GOT3 (cell line): ENCODE measurements around the gene KIF21A.

Experiments
- DNase-seq: peaks from one replicate; lab custom pipeline; 2025; ENCODE audit warnings: mixed read lengths; lab: John Stamatoyannopoulos, UW

KIF21A gene

GRCh38 chr12:39440101-39440500, 2.8 kb downstream of the KIF21A start:
- DNase-seq: no peak

GRCh38 chr12:39435531-39435930, 7.4 kb downstream of the KIF21A start:
- DNase-seq: no peak

- no peak for DNase-seq
Observed at GRCh38 chr12:39431797-39432196, 11.1 kb downstream of the KIF21A start.

- DNase-seq: no peak
Observed at GRCh38 chr12:39431002-39431796, 11.7 kb downstream of the KIF21A start.

- DNase-seq: no peak
Observed at GRCh38 chr12:39429809-39430208, 13.1 kb downstream of the KIF21A start.

- DNase-seq: no peak
Observed at GRCh38 chr12:39427360-39427808, 15.5 kb downstream of the KIF21A start.

- DNase-seq: no peak
Observed at GRCh38 chr12:39426636-39427240, 16.2 kb downstream of the KIF21A start.

GRCh38 chr12:39420043-39420442, 22.9 kb downstream of the KIF21A start:
- DNase-seq: no peak

GRCh38 chr12:39419471-39419870, 23.4 kb downstream of the KIF21A start:
- no peak for DNase-seq

GRCh38 chr12:39417916-39418315, 25.0 kb downstream of the KIF21A start:
- no peak for DNase-seq

GRCh38 chr12:39413836-39414771, 28.8 kb downstream of the KIF21A start:
- DNase-seq: no peak

GRCh38 chr12:39412210-39412609, 30.7 kb downstream of the KIF21A start:
- DNase-seq: no peak

- no peak for DNase-seq
Observed at GRCh38 chr12:39406262-39406661, 36.7 kb downstream of the KIF21A start.

- DNase-seq: no peak
Observed at GRCh38 chr12:39405580-39405979, 37.3 kb downstream of the KIF21A start.

- no peak for DNase-seq
Observed at GRCh38 chr12:39404000-39404399, 38.9 kb downstream of the KIF21A start.

- DNase-seq: no peak
Observed at GRCh38 chr12:39403376-39403775, 39.5 kb downstream of the KIF21A start.

GRCh38 chr12:39402922-39403321, 40.0 kb downstream of the KIF21A start:
- no peak for DNase-seq

- DNase-seq: no peak
Observed at GRCh38 chr12:39401459-39401858, 41.5 kb downstream of the KIF21A start.

- DNase-seq: no peak
Observed at GRCh38 chr12:39395866-39396265, 47.1 kb downstream of the KIF21A start.

GRCh38 chr12:39393890-39394289, 49.0 kb downstream of the KIF21A start:
- no peak for DNase-seq

GRCh38 chr12:39393179-39393578, 49.7 kb downstream of the KIF21A start:
- DNase-seq: no peak

GRCh38 chr12:39392154-39392925, 50.6 kb downstream of the KIF21A start:
- no peak for DNase-seq
